DOHH2 (cell line): ENCODE measurements around the gene RB1.

ENCODE experiments used
- CTCF ChIP-seq: fragments of 200-600 bp; sonication (generic); IDR thresholded peaks from one replicate; pipeline ENCODE4 v1.5.1; 2014; ENCODE audit warnings: antibody characterized with exemption, mild to moderate bottlenecking, low read depth, low read length; ENCODE audit not compliant: poor library complexity, severe bottlenecking
- EZH2phosphoT487 ChIP-seq: fragments of 200-600 bp; sonication (generic); IDR thresholded peaks from 2 replicates; pipeline ENCODE4 v1.6.1; 2017; ENCODE audit warnings: borderline replicate concordance, mild to moderate bottlenecking, antibody characterized with exemption, low read length, moderate library complexity, mixed read lengths

GRCh38 chr13:48436661-48437288 lies 133.2 kb downstream of the RB1 start:
- TF ChIP-seq CTCF, result no peak
- no peak for TF ChIP-seq EZH2phosphoT487
